WERI-Rb-1 (cell line): Measurements from ENCODE around the gene PRICKLE1.

ENCODE experiments used
- DNase-seq: peaks from one replicate; pipeline ENCODE4 v3.0.0-alpha.2; 2020
- H3K27ac ChIP-seq: fragments of 250-450 bp; sonication (Bioruptor Pico); 2 replicates; pipeline ENCODE4 v1.5.1; 2020; ENCODE audit warnings: mild to moderate bottlenecking, moderate library complexity
- H3K27me3 ChIP-seq: fragments of 250-450 bp; sonication (Bioruptor Pico); 2 replicates; pipeline ENCODE4 v1.5.1; 2021; ENCODE audit warnings: mild to moderate bottlenecking, low read depth, moderate library complexity; ENCODE audit not compliant: insufficient read depth, severe bottlenecking
- H3K36me3 ChIP-seq: fragments of 250-450 bp; sonication (Bioruptor Pico); 2 replicates; pipeline ENCODE4 v1.5.1; 2020; ENCODE audit warnings: mild to moderate bottlenecking, moderate library complexity
- H3K4me3 ChIP-seq: 2 replicates; pipeline ENCODE4 v1.5.1; 2011; ENCODE audit warnings: low read depth, mild to moderate bottlenecking, control low read depth, low read length
- H3K9me3 ChIP-seq: fragments of 250-450 bp; sonication (Bioruptor Pico); 2 replicates; pipeline ENCODE4 v1.5.1; 2021; ENCODE audit warnings: mild to moderate bottlenecking, moderate library complexity; ENCODE audit not compliant: severe bottlenecking
- CTCF ChIP-seq: IDR thresholded peaks from 2 replicates; pipeline ENCODE4 v1.5.1; 2011; ENCODE audit warnings: low read depth, mild to moderate bottlenecking, control low read depth, inconsistent platforms, low read length

Gene PRICKLE1

GRCh38 chr12:42472376-42472775 lies 117.2 kb downstream of the PRICKLE1 start:
- Histone ChIP-seq H3K27ac (no peak overlapping the region), H3K9me3 (no peaks in the 10 kb centered on the region), H3K27me3 (no peaks in the 10 kb centered on the region), H3K4me3 (no peak overlapping the region), H3K36me3 (no peaks in the 10 kb centered on the region)
- DNase-seq = no peak
- TF ChIP-seq CTCF = no peak

- H3K27me3 ChIP-seq = no peaks in the 10 kb centered on the region
- DNase-seq = no peak
- no peaks in the 10 kb centered on the region for H3K36me3 ChIP-seq
- no peak overlapping the region for H3K4me3 ChIP-seq
- H3K27ac ChIP-seq = no peak overlapping the region
- no peak for TF ChIP-seq CTCF
- no peaks in the 10 kb centered on the region for H3K9me3 ChIP-seq
These were observed 120.0 kb downstream of the PRICKLE1 start for GRCh38 chr12:42469355-42470175.

- H3K36me3 ChIP-seq = no peaks in the 10 kb centered on the region
- H3K27me3 ChIP-seq = no peaks in the 10 kb centered on the region
- DNase-seq = no peak
- H3K4me3 ChIP-seq = no peak overlapping the region
- TF ChIP-seq CTCF = no peak
- no peaks in the 10 kb centered on the region for H3K9me3 ChIP-seq
- no peak overlapping the region for H3K27ac ChIP-seq
These were observed 120.6 kb downstream of the PRICKLE1 start for GRCh38 chr12:42468921-42469320.

GRCh38 chr12:42468341-42468821 lies 121.2 kb downstream of the PRICKLE1 start:
- Histone ChIP-seq H3K27ac (no peak overlapping the region), H3K36me3 (no peaks in the 10 kb centered on the region), H3K9me3 (no peaks in the 10 kb centered on the region), H3K27me3 (no peaks in the 10 kb centered on the region), H3K4me3 (no peak overlapping the region)
- no peak for DNase-seq
- no peak for TF ChIP-seq CTCF

GRCh38 chr12:42463671-42464070 lies 125.9 kb downstream of the PRICKLE1 start:
- Histone ChIP-seq H3K4me3 (no peak overlapping the region), H3K27me3 (no peaks in the 10 kb centered on the region), H3K27ac (no peak overlapping the region), H3K36me3 (no peaks in the 10 kb centered on the region), H3K9me3 (no peaks in the 10 kb centered on the region)
- no peak for DNase-seq
- no peak for TF ChIP-seq CTCF

- H3K4me3 ChIP-seq = no peak overlapping the region
- no peak overlapping the region for H3K27ac ChIP-seq
- H3K27me3 ChIP-seq = no peaks in the 10 kb centered on the region
- no peak for DNase-seq
- no peaks in the 10 kb centered on the region for H3K36me3 ChIP-seq
- H3K9me3 ChIP-seq = no peaks in the 10 kb centered on the region
- TF ChIP-seq CTCF = no peak
These were observed 127.1 kb downstream of the PRICKLE1 start for GRCh38 chr12:42462486-42462885.
